ENCODE data around the gene MED25. TPM values are rescaled to one million over a fixed set of nuclear protein-coding genes. Genes with fewer than 3 reads are reported as not detected.

MED25 gene
- total and polyA plus RNA-seq, 9 of the 15 experiments (the other 6 are each of a cell fraction or from before 2014, with no cell fraction given) = 4.1 to 93.9 (median 19.3) TPM

- TF ChIP-seq SP1 (CRISPR knock-in tag; IDR thresholded peaks at IDR 0.05) (peak; percentile 53; the same call in 1 of the 2 replicates), ZBTB49 (CRISPR knock-in tag; IDR thresholded peaks at IDR 0.05; ENCODE audit: borderline replicate concordance) (no peak), ZNF644 (tag; IDR thresholded peaks at IDR 0.05; ENCODE audit: low read depth) (0 out of 2 replicates have a peak, but pooled peaks have one; percentile 47), RAD51 (IDR thresholded peaks at IDR 0.05; ENCODE audit: borderline replicate concordance, low read depth) (peak; percentile 91), NR2C1 (IDR thresholded peaks at IDR 0.05) (no peak), NR2C1 (tag; IDR thresholded peaks at IDR 0.05) (peak; percentile 50; the same call in 1 of the 2 replicates), E2F4 (CRISPR knock-in tag; IDR thresholded peaks at IDR 0.05; ENCODE audit: low read depth) (no peak), ZNF785 (CRISPR knock-in tag; IDR thresholded peaks at IDR 0.05) (no peak), E2F6 (IDR thresholded peaks at IDR 0.05; ENCODE audit: borderline replicate concordance in 1 of 2, extremely low read depth in 1 of 2, insufficient read depth in 1 of 2, insufficient read length in 1 of 2, low read depth in 1 of 2, low read length in 1 of 2, poor library complexity in 1 of 2, severe bottlenecking in 1 of 2) (peak; percentile 70 to 82), REST (IDR thresholded peaks at IDR 0.05; ENCODE audit: borderline replicate concordance) (peak; percentile 27; the same call in 1 of the 2 replicates), REST (CRISPR knock-in tag; IDR thresholded peaks at IDR 0.05; ENCODE audit: low read depth) (no peak), SRF (CRISPR knock-in tag; IDR thresholded peaks at IDR 0.05) (0 out of 4 replicates have a peak, but pooled peaks of 1 of the 2 experiments have one; percentile 32), ZC3H8 (IDR thresholded peaks at IDR 0.05) (no peak)
These were observed 29.9 kb downstream of the MED25 start (continued) for GRCh38 chr19:49847731-49848696.

Data from K562 (cell line).